Endothelial cell (in vitro differentiated cells): ENCODE results near the gene LRRC39. TPM values are rescaled to one million over a fixed set of nuclear protein-coding genes. Genes with fewer than 3 reads are reported as not detected.

Experiments
- DNase-seq: peaks from one replicate; pipeline ENCODE4 v3.0.0; 2021; ENCODE audit warnings: low spot score
- H3K27ac Mint-ChIP-seq: one replicate; pipeline ENCODE4 v1.8.0; 2021; ENCODE audit warnings: mixed read lengths, inconsistent platforms; ENCODE audit not compliant: unreplicated experiment
- H3K27me3 Mint-ChIP-seq: one replicate; pipeline ENCODE4 v1.8.0; 2021; ENCODE audit warnings: mild to moderate bottlenecking, moderate library complexity, mixed read lengths, inconsistent platforms; ENCODE audit not compliant: unreplicated experiment
- H3K36me3 Mint-ChIP-seq: one replicate; pipeline ENCODE4 v1.8.0; 2021; ENCODE audit warnings: mild to moderate bottlenecking, low read depth, mixed read lengths, inconsistent platforms; ENCODE audit not compliant: unreplicated experiment
- H3K4me1 Mint-ChIP-seq: one replicate; pipeline ENCODE4 v1.8.0; 2021; ENCODE audit warnings: mild to moderate bottlenecking, mixed read lengths, inconsistent platforms; ENCODE audit not compliant: unreplicated experiment
- H3K4me3 Mint-ChIP-seq: one replicate; pipeline ENCODE4 v1.8.0; 2021; ENCODE audit warnings: mild to moderate bottlenecking, mixed read lengths, inconsistent platforms; ENCODE audit not compliant: unreplicated experiment
- H3K9me3 Mint-ChIP-seq: one replicate; pipeline ENCODE4 v1.8.0; 2021; ENCODE audit warnings: mixed read lengths, inconsistent platforms; ENCODE audit not compliant: unreplicated experiment
- total RNA-seq: library from RNA; stranded (reverse); fragmentation: NEBNext Ultra II Directional; extraction: Animal tissue kit (Norgen Biotek cat#: 25700); gene quantifications from one replicate; pipeline ENCODE4 v1.2.1, GENCODE V29; 2021; ENCODE audit not compliant: unreplicated experiment
- TF ChIP-seq, protein P1 (sequence below): fragments of 200-600 bp; sonication (generic); IDR thresholded peaks from one replicate; pipeline ENCODE4 v1.5.0; 2021; ENCODE audit warnings: antibody characterized with exemption; ENCODE audit not compliant: unreplicated experiment

LRRC39 gene
- total RNA-seq, 1 donor from 2014 or later: 0.64 TPM

DNA sequence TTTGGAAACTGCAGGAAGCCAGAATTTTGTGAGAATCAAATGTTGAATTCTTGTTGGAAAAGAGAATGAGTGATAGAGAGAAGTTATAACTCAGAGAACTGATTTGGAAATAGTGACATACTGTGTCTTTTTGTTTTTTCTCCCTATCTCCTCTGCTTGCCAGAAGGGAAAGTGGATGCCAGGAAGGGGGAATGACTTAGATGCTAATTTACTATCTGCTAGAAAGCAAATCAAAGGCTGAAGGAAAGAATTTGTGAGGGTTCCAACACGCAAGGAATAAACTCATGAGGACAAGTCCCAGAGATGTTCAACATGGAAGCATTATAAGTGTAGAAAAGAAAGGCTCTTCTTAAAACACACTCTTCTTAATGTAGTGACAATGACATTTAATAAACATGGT is 20.5 kb upstream of the LRRC39 start:
- H3K27ac Mint-ChIP-seq: no peak overlapping the region
- H3K9me3 Mint-ChIP-seq: no peaks in the 10 kb centered on the region
- TF ChIP-seq, protein P1, sequence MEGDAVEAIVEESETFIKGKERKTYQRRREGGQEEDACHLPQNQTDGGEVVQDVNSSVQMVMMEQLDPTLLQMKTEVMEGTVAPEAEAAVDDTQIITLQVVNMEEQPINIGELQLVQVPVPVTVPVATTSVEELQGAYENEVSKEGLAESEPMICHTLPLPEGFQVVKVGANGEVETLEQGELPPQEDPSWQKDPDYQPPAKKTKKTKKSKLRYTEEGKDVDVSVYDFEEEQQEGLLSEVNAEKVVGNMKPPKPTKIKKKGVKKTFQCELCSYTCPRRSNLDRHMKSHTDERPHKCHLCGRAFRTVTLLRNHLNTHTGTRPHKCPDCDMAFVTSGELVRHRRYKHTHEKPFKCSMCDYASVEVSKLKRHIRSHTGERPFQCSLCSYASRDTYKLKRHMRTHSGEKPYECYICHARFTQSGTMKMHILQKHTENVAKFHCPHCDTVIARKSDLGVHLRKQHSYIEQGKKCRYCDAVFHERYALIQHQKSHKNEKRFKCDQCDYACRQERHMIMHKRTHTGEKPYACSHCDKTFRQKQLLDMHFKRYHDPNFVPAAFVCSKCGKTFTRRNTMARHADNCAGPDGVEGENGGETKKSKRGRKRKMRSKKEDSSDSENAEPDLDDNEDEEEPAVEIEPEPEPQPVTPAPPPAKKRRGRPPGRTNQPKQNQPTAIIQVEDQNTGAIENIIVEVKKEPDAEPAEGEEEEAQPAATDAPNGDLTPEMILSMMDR: no peak
- no peak for DNase-seq
- no peak overlapping the region for H3K4me3 Mint-ChIP-seq
- H3K4me1 Mint-ChIP-seq: peaks cover 7% of the 10 kb centered on the region
- no peaks in the 10 kb centered on the region for H3K27me3 Mint-ChIP-seq
- peaks cover 14% of the 10 kb centered on the region for H3K36me3 Mint-ChIP-seq

DNA sequence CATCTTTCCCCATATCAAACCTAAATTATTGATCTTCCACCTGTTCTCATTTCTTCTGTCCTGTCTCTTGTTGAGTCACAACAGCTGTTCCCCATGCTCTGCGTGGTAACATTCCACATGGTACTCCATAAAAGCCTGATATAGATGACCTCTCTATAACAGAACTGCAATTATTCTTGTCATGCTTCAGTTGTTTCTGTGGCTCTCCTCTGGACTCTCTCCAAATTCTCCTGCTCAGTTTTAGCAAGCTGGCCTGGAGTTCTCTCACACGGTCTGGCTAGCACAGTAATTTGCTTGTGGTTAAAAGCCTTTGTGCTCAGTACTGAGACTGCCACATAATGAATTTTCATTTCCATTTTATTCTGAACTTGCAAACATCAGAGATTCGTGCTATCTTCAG is 10.6 kb upstream of the LRRC39 start:
- TF ChIP-seq, protein P1: no peak
- H3K4me3 Mint-ChIP-seq: no peak overlapping the region
- no peaks in the 10 kb centered on the region for H3K4me1 Mint-ChIP-seq
- peaks cover 4% of the 10 kb centered on the region for H3K36me3 Mint-ChIP-seq
- no peaks in the 10 kb centered on the region for H3K27me3 Mint-ChIP-seq
- no peak for DNase-seq
- H3K27ac Mint-ChIP-seq: no peak overlapping the region
- no peaks in the 10 kb centered on the region for H3K9me3 Mint-ChIP-seq

DNA sequence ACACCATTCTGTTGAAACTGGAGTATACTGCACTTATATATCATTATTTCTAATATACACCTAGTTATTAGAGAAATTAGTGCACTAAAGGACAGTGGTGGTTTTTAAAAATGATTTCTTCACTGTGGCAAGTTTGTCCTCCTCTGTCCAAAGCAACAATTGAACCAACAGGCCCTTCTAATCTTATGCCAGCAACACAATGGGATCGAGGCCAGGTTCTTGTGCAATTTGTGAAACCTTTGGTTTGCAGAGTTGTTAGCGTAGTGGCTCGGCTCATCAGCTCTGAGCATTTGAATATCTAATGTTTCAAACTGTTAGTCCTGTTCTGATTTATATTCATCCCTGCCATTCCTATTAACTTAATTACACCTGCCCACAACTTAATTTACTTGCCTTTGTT is 9.9 kb upstream of the LRRC39 start:
- H3K4me1 Mint-ChIP-seq: no peaks in the 10 kb centered on the region
- no peak overlapping the region for H3K4me3 Mint-ChIP-seq
- TF ChIP-seq, protein P1: no peak
- H3K27ac Mint-ChIP-seq: no peak overlapping the region
- H3K36me3 Mint-ChIP-seq: peaks cover 4% of the 10 kb centered on the region
- H3K27me3 Mint-ChIP-seq: no peaks in the 10 kb centered on the region
- no peak for DNase-seq
- H3K9me3 Mint-ChIP-seq: no peaks in the 10 kb centered on the region

DNA sequence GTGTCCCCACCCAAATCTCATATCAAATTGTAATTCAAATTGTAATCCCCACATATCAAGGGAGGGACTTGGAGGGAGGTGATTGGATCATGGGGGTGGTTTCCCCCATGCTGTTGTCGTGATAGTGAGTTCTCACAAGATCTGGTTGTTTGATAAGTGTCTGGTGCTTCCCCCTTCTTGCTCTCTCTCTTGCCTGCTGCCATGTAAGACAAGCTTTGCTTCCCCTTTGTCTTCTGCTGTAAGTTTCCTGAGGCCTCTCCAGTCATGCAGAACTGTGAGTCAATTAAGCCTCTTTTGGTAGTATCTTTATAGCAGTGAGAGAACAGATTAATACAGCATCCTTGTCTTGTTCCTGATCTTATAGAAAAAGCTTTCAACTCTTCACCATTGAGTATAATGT is 6.5 kb upstream of the LRRC39 start:
- H3K27ac Mint-ChIP-seq: no peak overlapping the region
- DNase-seq: no peak
- TF ChIP-seq, protein P1: no peak
- H3K4me1 Mint-ChIP-seq: no peaks in the 10 kb centered on the region
- H3K4me3 Mint-ChIP-seq: no peak overlapping the region
- no peaks in the 10 kb centered on the region for H3K27me3 Mint-ChIP-seq
- H3K9me3 Mint-ChIP-seq: no peaks in the 10 kb centered on the region
- peaks cover 4% of the 10 kb centered on the region for H3K36me3 Mint-ChIP-seq

DNA sequence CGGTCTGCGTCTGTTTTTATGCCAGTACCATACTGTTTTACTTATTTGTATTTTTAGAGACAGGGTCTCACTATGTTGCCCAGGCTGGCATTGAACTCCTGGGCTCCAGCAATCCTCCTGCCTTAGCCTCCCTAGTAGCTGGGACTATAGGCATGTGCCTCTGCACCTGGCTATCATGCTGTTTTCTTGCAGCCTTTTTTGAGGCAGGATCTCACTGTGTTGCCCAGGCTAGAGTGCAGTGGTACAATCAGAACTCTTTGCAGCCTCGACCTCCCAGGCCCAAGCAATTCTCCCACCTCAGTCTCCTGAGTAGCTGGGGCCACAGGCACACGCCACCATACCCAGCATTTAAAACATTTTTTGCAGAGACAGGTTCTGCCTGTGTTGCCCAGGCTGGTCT is 5.3 kb upstream of the LRRC39 start:
- Mint-ChIP-seq H3K36me3 (peaks cover 4% of the 10 kb centered on the region), H3K27ac (no peak overlapping the region), H3K4me1 (no peaks in the 10 kb centered on the region), H3K9me3 (no peaks in the 10 kb centered on the region), H3K4me3 (no peak overlapping the region), H3K27me3 (no peaks in the 10 kb centered on the region)
- TF ChIP-seq, protein P1: no peak
- DNase-seq: no peak
